ENCODE results near the gene VSIG1.

The VSIG1 gene

GRCh38 chrX:108090491-108091263 lies 45.8 kb downstream of the VSIG1 start:
- H3K4me3 ChIP-seq (ENCODE audit: insufficient read depth, low read depth, low read length, poor library complexity, severe bottlenecking), result peak overlapping the region; percentile 75
- H3K9me3 ChIP-seq (ENCODE audit: control insufficient read depth, low read length), result no peaks in the 10 kb centered on the region
- no peak for DNase-seq
- H3K36me3 ChIP-seq (ENCODE audit: control insufficient read depth, insufficient read depth, low read length), result peaks cover 11% of the 10 kb centered on the region
- peak overlapping the region; percentile 86 for H3K27ac ChIP-seq (ENCODE audit: insufficient read depth, low read length, poor library complexity, severe bottlenecking)
- H3K4me1 ChIP-seq (ENCODE audit: control insufficient read depth, insufficient read depth, low read length, poor library complexity, severe bottlenecking), result no peaks in the 10 kb centered on the region
- H3K27me3 ChIP-seq (replicated peaks; ENCODE audit: control insufficient read depth, insufficient read depth, low read length, poor library complexity, severe bottlenecking), result no peaks in the 10 kb centered on the region

- Histone ChIP-seq H3K9me3 (ENCODE audit: control insufficient read depth, low read length) (no peaks in the 10 kb centered on the region), H3K4me1 (ENCODE audit: control insufficient read depth, insufficient read depth, low read length, poor library complexity, severe bottlenecking) (no peaks in the 10 kb centered on the region), H3K36me3 (ENCODE audit: control insufficient read depth, insufficient read depth, low read length) (peaks cover 7% of the 10 kb centered on the region), H3K27ac (ENCODE audit: insufficient read depth, low read length, poor library complexity, severe bottlenecking) (peak within 1 kb of the TSS; percentile 86), H3K27me3 (replicated peaks; ENCODE audit: control insufficient read depth, insufficient read depth, low read length, poor library complexity, severe bottlenecking) (no peaks in the 10 kb centered on the region), H3K4me3 (ENCODE audit: insufficient read depth, low read depth, low read length, poor library complexity, severe bottlenecking) (peak within 1 kb of the TSS; percentile 75)
- peak; percentile 77 to 87 (median 85) for DNase-seq
Observed at GRCh38 chrX:108091264-108091877, 46.5 kb downstream of the VSIG1 start, which contains the start of the genes ATG4A and PSMD10. ATG4A (plus strand) TSS chrX:108091778; CDS start chrX:108091827, 49 bp downstream. PSMD10 (minus strand) TSS chrX:108091542; CDS start chrX:108091520, 22 bp downstream.

GRCh38 chrX:108091878-108092291 lies 47.0 kb downstream of the VSIG1 start:
- no peak for DNase-seq
- H3K27me3 ChIP-seq (replicated peaks; ENCODE audit: control insufficient read depth, insufficient read depth, low read length, poor library complexity, severe bottlenecking), result no peaks in the 10 kb centered on the region
- peaks cover 4% of the 10 kb centered on the region for H3K36me3 ChIP-seq (ENCODE audit: control insufficient read depth, insufficient read depth, low read length)
- H3K4me1 ChIP-seq (ENCODE audit: control insufficient read depth, insufficient read depth, low read length, poor library complexity, severe bottlenecking), result no peaks in the 10 kb centered on the region
- no peaks in the 10 kb centered on the region for H3K9me3 ChIP-seq (ENCODE audit: control insufficient read depth, low read length)
- peak overlapping the region; percentile 86 for H3K27ac ChIP-seq (ENCODE audit: insufficient read depth, low read length, poor library complexity, severe bottlenecking)
- H3K4me3 ChIP-seq (ENCODE audit: insufficient read depth, low read depth, low read length, poor library complexity, severe bottlenecking), result peak overlapping the region; percentile 75

- H3K27ac ChIP-seq (ENCODE audit: insufficient read depth, low read length, poor library complexity, severe bottlenecking), result no peak overlapping the region
- DNase-seq, result no peak
- H3K9me3 ChIP-seq (ENCODE audit: control insufficient read depth, low read length), result no peaks in the 10 kb centered on the region
- no peaks in the 10 kb centered on the region for H3K4me1 ChIP-seq (ENCODE audit: control insufficient read depth, insufficient read depth, low read length, poor library complexity, severe bottlenecking)
- H3K27me3 ChIP-seq (replicated peaks; ENCODE audit: control insufficient read depth, insufficient read depth, low read length, poor library complexity, severe bottlenecking), result no peaks in the 10 kb centered on the region
- H3K36me3 ChIP-seq (ENCODE audit: control insufficient read depth, insufficient read depth, low read length), result no peaks in the 10 kb centered on the region
- H3K4me3 ChIP-seq (ENCODE audit: insufficient read depth, low read depth, low read length, poor library complexity, severe bottlenecking), result no peak overlapping the region
Observed at GRCh38 chrX:108097380-108097779, 52.5 kb downstream of the VSIG1 start.

- H3K27ac ChIP-seq (ENCODE audit: insufficient read depth, low read length, poor library complexity, severe bottlenecking), result no peak overlapping the region
- no peak overlapping the region for H3K4me3 ChIP-seq (ENCODE audit: insufficient read depth, low read depth, low read length, poor library complexity, severe bottlenecking)
- no peaks in the 10 kb centered on the region for H3K36me3 ChIP-seq (ENCODE audit: control insufficient read depth, insufficient read depth, low read length)
- H3K9me3 ChIP-seq (ENCODE audit: control insufficient read depth, low read length), result no peaks in the 10 kb centered on the region
- no peak for DNase-seq
- no peaks in the 10 kb centered on the region for H3K4me1 ChIP-seq (ENCODE audit: control insufficient read depth, insufficient read depth, low read length, poor library complexity, severe bottlenecking)
- H3K27me3 ChIP-seq (replicated peaks; ENCODE audit: control insufficient read depth, insufficient read depth, low read length, poor library complexity, severe bottlenecking), result no peaks in the 10 kb centered on the region
Observed at GRCh38 chrX:108105473-108105872, 60.6 kb downstream of the VSIG1 start.

GRCh38 chrX:108114541-108114940 lies 69.7 kb downstream of the VSIG1 start:
- Histone ChIP-seq H3K4me1 (ENCODE audit: control insufficient read depth, insufficient read depth, low read length, poor library complexity, severe bottlenecking) (no peaks in the 10 kb centered on the region), H3K9me3 (ENCODE audit: control insufficient read depth, low read length) (no peaks in the 10 kb centered on the region), H3K4me3 (ENCODE audit: insufficient read depth, low read depth, low read length, poor library complexity, severe bottlenecking) (no peak overlapping the region), H3K27ac (ENCODE audit: insufficient read depth, low read length, poor library complexity, severe bottlenecking) (no peak overlapping the region), H3K36me3 (ENCODE audit: control insufficient read depth, insufficient read depth, low read length) (no peaks in the 10 kb centered on the region), H3K27me3 (replicated peaks; ENCODE audit: control insufficient read depth, insufficient read depth, low read length, poor library complexity, severe bottlenecking) (no peaks in the 10 kb centered on the region)
- no peak for DNase-seq

GRCh38 chrX:108117988-108118387 lies 73.1 kb downstream of the VSIG1 start:
- DNase-seq, result no peak
- Histone ChIP-seq H3K4me3 (ENCODE audit: insufficient read depth, low read depth, low read length, poor library complexity, severe bottlenecking) (no peak overlapping the region), H3K36me3 (ENCODE audit: control insufficient read depth, insufficient read depth, low read length) (no peaks in the 10 kb centered on the region), H3K27ac (ENCODE audit: insufficient read depth, low read length, poor library complexity, severe bottlenecking) (no peak overlapping the region), H3K9me3 (ENCODE audit: control insufficient read depth, low read length) (no peaks in the 10 kb centered on the region), H3K4me1 (ENCODE audit: control insufficient read depth, insufficient read depth, low read length, poor library complexity, severe bottlenecking) (no peaks in the 10 kb centered on the region), H3K27me3 (replicated peaks; ENCODE audit: control insufficient read depth, insufficient read depth, low read length, poor library complexity, severe bottlenecking) (no peaks in the 10 kb centered on the region)

- no peak for DNase-seq
- Histone ChIP-seq H3K4me3 (ENCODE audit: insufficient read depth, low read depth, low read length, poor library complexity, severe bottlenecking) (no peak overlapping the region), H3K27me3 (replicated peaks; ENCODE audit: control insufficient read depth, insufficient read depth, low read length, poor library complexity, severe bottlenecking) (no peaks in the 10 kb centered on the region), H3K9me3 (ENCODE audit: control insufficient read depth, low read length) (no peaks in the 10 kb centered on the region), H3K27ac (ENCODE audit: insufficient read depth, low read length, poor library complexity, severe bottlenecking) (no peak overlapping the region), H3K36me3 (ENCODE audit: control insufficient read depth, insufficient read depth, low read length) (no peaks in the 10 kb centered on the region), H3K4me1 (ENCODE audit: control insufficient read depth, insufficient read depth, low read length, poor library complexity, severe bottlenecking) (no peaks in the 10 kb centered on the region)
Observed at GRCh38 chrX:108121291-108121690, 76.4 kb downstream of the VSIG1 start.

- no peak overlapping the region for H3K27ac ChIP-seq (ENCODE audit: insufficient read depth, low read length, poor library complexity, severe bottlenecking)
Observed at GRCh38 chrX:108122748-108123147, 77.9 kb downstream of the VSIG1 start.

More at GRCh38 chrX:108122748-108123147, 77.9 kb downstream of the VSIG1 start:
- DNase-seq, result no peak
- no peaks in the 10 kb centered on the region for H3K36me3 ChIP-seq (ENCODE audit: control insufficient read depth, insufficient read depth, low read length)
- H3K4me1 ChIP-seq (ENCODE audit: control insufficient read depth, insufficient read depth, low read length, poor library complexity, severe bottlenecking), result no peaks in the 10 kb centered on the region
- H3K9me3 ChIP-seq (ENCODE audit: control insufficient read depth, low read length), result no peaks in the 10 kb centered on the region
- H3K27me3 ChIP-seq (replicated peaks; ENCODE audit: control insufficient read depth, insufficient read depth, low read length, poor library complexity, severe bottlenecking), result no peaks in the 10 kb centered on the region
- H3K4me3 ChIP-seq (ENCODE audit: insufficient read depth, low read depth, low read length, poor library complexity, severe bottlenecking), result no peak overlapping the region
